GM12865 (cell line): Measurements from ENCODE around the gene PRKD1.

Experiments
- DNase-seq: peaks from one replicate; pipeline ENCODE4 v3.0.0; 2010; ENCODE audit warnings: low read depth
- H3K4me3 ChIP-seq: 2 replicates; pipeline ENCODE4 v1.5.1; 2011; ENCODE audit warnings: mild to moderate bottlenecking, low read depth, low read length, control low read depth
- TF ChIP-seq, protein P1 (sequence below): IDR thresholded peaks from 2 replicates; pipeline ENCODE4 v1.5.1; 2011; ENCODE audit warnings: low read length, control low read depth, low read depth, inconsistent platforms; ENCODE audit not compliant: insufficient read depth; ENCODE audit errors: missing control alignments

PRKD1 gene

DNA sequence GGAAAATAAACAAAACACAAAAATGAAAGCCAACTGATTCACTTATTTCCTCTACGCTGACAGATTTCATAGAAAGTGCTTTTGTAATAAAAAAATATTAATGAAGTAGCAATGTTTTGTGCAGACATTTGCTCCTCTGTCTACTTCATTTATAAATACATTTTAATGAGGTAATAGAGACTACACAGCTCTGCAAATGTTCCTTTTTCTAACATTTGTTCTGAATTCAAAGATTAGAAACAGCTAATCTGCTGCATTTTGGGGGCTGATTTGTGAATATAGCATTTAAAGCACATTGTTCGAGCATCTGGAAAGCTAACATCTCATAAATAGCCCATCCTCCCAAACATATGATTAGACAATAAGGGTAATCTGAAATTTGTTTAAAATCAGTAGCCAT, 97.8 kb downstream of the PRKD1 start:
- H3K4me3 ChIP-seq, result no peak overlapping the region
- TF ChIP-seq, protein P1, sequence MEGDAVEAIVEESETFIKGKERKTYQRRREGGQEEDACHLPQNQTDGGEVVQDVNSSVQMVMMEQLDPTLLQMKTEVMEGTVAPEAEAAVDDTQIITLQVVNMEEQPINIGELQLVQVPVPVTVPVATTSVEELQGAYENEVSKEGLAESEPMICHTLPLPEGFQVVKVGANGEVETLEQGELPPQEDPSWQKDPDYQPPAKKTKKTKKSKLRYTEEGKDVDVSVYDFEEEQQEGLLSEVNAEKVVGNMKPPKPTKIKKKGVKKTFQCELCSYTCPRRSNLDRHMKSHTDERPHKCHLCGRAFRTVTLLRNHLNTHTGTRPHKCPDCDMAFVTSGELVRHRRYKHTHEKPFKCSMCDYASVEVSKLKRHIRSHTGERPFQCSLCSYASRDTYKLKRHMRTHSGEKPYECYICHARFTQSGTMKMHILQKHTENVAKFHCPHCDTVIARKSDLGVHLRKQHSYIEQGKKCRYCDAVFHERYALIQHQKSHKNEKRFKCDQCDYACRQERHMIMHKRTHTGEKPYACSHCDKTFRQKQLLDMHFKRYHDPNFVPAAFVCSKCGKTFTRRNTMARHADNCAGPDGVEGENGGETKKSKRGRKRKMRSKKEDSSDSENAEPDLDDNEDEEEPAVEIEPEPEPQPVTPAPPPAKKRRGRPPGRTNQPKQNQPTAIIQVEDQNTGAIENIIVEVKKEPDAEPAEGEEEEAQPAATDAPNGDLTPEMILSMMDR, result no peak
- DNase-seq, result no peak

DNA sequence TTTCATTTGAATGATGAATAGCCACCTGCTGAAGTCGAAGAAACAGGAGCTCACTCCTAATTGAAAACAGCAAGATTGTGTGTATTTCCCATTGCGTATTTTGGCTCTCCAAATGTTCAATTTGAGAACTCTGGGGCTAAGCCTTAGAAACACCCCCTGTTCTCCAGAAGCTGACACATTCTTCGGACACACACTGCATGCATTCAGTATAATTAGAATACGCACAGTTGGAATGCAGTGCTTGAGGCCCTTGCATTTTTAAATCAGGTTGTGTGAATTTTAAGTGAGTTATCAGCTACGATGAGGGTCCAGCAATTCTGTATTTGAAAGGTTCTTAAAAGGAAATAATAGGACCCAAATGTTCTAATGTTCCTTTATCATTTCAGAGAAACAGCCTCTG, 103.8 kb downstream of the PRKD1 start:
- TF ChIP-seq, protein P1, result no peak
- H3K4me3 ChIP-seq, result no peak overlapping the region
- no peak for DNase-seq

DNA sequence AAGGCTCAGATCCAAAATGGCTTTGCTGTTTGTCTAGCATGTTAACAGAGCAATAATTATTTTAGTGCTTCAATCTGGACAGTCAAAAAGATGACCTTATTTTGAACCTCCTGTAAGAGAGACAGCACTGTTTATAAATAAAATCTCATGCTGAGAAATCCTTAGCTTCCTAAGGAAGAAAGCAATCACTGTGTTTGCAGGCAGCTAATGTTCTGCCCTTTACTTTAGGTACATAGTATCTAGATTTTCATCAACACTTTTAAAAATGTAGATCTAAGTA, 105.3 kb downstream of the PRKD1 start:
- H3K4me3 ChIP-seq, result no peak overlapping the region
- TF ChIP-seq, protein P1, result no peak
- no peak for DNase-seq

DNA sequence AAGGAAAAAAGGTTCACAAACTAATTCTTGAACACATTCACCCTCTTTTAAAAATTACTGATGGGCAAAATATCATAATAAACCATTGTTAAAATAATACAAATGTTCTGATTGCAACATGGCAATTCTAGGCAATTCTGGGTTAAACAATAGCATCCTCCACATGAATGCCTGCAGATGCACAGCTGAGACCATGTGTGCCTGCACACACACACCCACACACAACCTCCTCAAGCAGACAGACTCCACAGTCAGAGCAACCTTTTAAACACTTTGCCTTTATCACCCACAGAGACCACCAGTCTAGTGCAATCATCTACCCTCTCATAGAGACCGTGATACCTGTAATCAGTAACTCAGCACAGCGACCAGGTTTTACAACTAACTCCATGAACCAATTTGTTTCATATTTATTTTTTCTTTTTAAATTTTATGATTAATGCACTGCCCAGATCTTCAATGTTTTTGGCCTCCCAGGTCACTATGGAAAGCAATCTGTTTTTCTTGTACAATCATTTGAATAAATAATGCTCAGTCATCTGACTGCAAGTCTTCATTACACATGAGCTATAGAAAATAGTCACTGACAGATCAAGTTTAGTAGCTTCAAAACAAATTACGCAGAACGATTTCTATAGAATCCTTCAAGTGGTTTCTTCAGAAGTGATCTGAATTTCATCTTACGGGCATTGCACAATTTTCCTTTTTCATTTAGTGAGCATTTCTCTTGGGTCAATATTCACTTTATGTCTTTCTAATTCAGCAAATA, 105.8 kb downstream of the PRKD1 start:
- TF ChIP-seq, protein P1, result no peak
- H3K4me3 ChIP-seq, result no peak overlapping the region
- DNase-seq, result no peak

DNA sequence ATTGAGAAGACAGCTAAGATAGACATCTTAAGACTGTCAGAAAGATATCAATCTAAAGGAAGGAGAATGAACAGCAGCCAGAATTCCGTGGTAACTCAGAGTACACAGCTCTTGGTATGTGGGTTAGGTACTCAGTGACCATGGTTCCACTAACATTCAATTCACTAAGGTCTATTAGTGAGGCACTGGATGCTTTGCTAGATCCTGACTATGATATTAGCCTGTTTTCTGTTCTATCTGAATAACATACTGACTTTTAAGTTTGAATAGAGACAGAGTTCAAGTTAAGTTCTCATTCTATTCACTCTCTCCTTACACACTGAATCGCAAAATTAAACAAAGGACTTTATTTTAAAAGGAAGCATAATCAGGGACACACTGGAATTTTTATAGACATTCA, 106.4 kb downstream of the PRKD1 start:
- H3K4me3 ChIP-seq, result no peak overlapping the region
- DNase-seq, result no peak
- TF ChIP-seq, protein P1, result no peak

DNA sequence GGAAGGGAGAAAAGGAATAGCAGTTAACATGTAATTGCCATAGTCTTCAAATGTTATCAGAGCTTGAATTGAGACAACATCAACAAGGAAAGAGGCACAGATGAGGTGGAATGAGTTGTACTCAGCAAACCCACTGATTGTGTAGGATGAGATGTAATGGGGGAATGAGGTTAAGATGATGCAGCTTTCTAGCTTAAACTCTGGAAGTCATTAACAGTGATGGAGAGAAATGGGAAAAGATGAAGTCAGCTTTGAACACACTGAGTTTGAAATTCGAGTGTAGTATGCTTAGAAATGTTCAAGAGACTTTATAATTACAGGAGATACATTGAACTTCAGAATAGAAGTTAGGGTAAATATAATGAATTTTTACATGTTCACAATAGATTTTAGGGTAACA, 106.9 kb downstream of the PRKD1 start:
- no peak overlapping the region for H3K4me3 ChIP-seq
- no peak for DNase-seq
- TF ChIP-seq, protein P1, result no peak

DNA sequence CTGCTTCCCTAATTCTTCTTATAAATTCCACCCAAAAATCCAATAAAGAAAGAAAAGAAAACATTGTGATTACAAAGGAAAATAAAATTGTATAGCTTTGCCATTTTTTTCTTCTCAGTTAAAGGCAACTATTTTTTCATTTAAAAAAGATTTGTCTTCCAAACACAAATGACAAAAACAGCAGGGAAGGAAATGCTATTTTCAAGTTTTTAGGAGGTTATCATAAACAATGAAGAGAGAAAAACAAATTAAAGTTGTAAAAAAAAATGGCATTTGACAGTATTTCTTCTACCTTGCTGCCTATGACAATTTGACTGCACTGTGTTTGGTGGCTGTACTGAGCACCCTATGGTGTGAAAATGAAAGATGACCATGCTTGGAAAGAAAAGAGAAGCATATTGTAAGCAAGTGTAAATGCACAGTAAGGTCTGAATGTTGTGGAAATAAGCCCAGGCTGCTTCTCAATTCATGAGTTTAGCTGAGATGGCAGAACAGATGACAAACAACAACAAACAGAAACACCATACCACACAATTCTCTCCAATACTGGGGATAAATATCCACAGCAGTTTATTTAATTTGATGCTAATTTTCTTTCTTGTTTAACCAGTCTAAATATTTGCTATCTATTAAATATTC, 109.8 kb downstream of the PRKD1 start:
- no peak overlapping the region for H3K4me3 ChIP-seq
- TF ChIP-seq, protein P1, result no peak
- DNase-seq, result no peak
